K562 (cell line): ENCODE measurements around the gene CSRNP2. TPM values are rescaled to one million over a fixed set of nuclear protein-coding genes. Genes with fewer than 3 reads are reported as not detected.

Source experiments
- ATAC-seq: fragments of 200-7000 bp; cut with Tn5 transposase; 3 replicates; pipeline ENCODE4 v1.9.1; 2020; ENCODE audit warnings: moderate library complexity
- BruUV-seq: library from RNA; stranded (reverse); fragments of 400-500 nt; replicated peaks from 2 replicates; lab custom pipeline; 2021; lab: Mats Ljungman, UMichigan
- CTCF ChIA-PET: fragments of 300-600 bp; formaldehyde crosslinking; extraction: SDS; loops from one replicate; lab custom pipeline; 2021; ENCODE audit warnings: low intra/inter-chr PET ratio; lab: Yijun Ruan, JAX
- POLR2A ChIA-PET: fragments of 300-600, 350-650 bp; sonication (Branson Sonifier 250); formaldehyde crosslinking; extraction: SDS; loops from one replicate; lab custom pipeline; 2021; ENCODE audit warnings: antibody characterized with exemption, inconsistent platforms; lab: Yijun Ruan, JAX
- DNase-seq, 4 experiments: peaks; one replicate each; pipeline versions ENCODE4 v3.0.0 to v3.0.0-alpha.2; 2011 to 2018; ENCODE audit warnings: low spot score in 3 of 4, mixed read lengths in 3 of 4; ENCODE audit errors: extremely low read depth in 1 of 4
- FAIRE-seq: peaks from 2 replicates; lab custom pipeline; 2011; peaks lifted over from hg19 to GRCh38; lab: Jason Lieb, UNC
- H2AFZ ChIP-seq: 2 replicates; pipeline ENCODE4 v1.6.0; 2011; ENCODE audit warnings: low read depth, low read length, control low read depth, inconsistent platforms
- H3K27ac ChIP-seq: fragments of 200-600 bp; 3 replicates; pipeline ENCODE4 v1.8.0; 2011; ENCODE audit warnings: low read depth, mild to moderate bottlenecking, control low read depth, inconsistent platforms, low read length, moderate library complexity, mixed read lengths; ENCODE audit errors: extremely low read depth
- H3K27me3 ChIP-seq, 2 experiments: fragments of 300-600 bp in 1 of 2; 2 replicates in 1 of 2; 3 replicates in 1 of 2; pipeline versions ENCODE4 v1.6.0 to v1.8.0; 2011; ENCODE audit warnings: inconsistent platforms in 2 of 2, low read length in 2 of 2, mild to moderate bottlenecking in 1 of 2, mixed read lengths in 1 of 2, moderate library complexity in 1 of 2; ENCODE audit not compliant: control insufficient read depth in 2 of 2, insufficient read depth in 2 of 2
- H3K36me3 ChIP-seq: fragments of 300-600 bp; 3 replicates; pipeline ENCODE4 v1.8.0; 2011; ENCODE audit warnings: mild to moderate bottlenecking, low read length, inconsistent platforms; ENCODE audit not compliant: control insufficient read depth, insufficient read depth
- H3K4me1 ChIP-seq, 2 experiments: fragments of 200-600 bp in 1 of 2; replicated peaks in 1 of 2; 2 replicates in 1 of 2; 3 replicates in 1 of 2; pipeline versions ENCODE4 v1.5.1 to v1.8.0; 2011; ENCODE audit warnings: inconsistent platforms in 2 of 2, low read length in 2 of 2, mild to moderate bottlenecking in 1 of 2, mixed read lengths in 1 of 2, moderate library complexity in 1 of 2; ENCODE audit not compliant: control insufficient read depth in 2 of 2, insufficient read depth in 2 of 2
- H3K4me2 ChIP-seq: 2 replicates; pipeline ENCODE4 v1.6.1; 2011; ENCODE audit warnings: low read length, control low read depth, inconsistent platforms, mixed read lengths; ENCODE audit not compliant: insufficient read depth
- H3K4me3 ChIP-seq: fragments of 200-600 bp; sonication (generic), shearing (Covaris generic); 2 replicates; pipeline ENCODE4 v1.5.1; 2016; ENCODE audit warnings: control low read depth, inconsistent platforms
- H3K79me2 ChIP-seq: fragments of 200-600 bp; 3 replicates; pipeline ENCODE4 v1.8.0; 2011; ENCODE audit warnings: low read length, inconsistent platforms; ENCODE audit not compliant: control insufficient read depth, insufficient read depth
- H3K9ac ChIP-seq, 2 experiments: 2 replicates each; pipeline versions ENCODE4 v1.6.0 to v1.6.1; 2011; ENCODE audit warnings: low read depth in 2 of 2, low read length in 2 of 2, control low read depth in 1 of 2, inconsistent platforms in 1 of 2, mild to moderate bottlenecking in 1 of 2, mixed read lengths in 1 of 2; ENCODE audit not compliant: insufficient read depth in 1 of 2
- H3K9me1 ChIP-seq: one replicate; pipeline ENCODE4 v1.6.0; 2011; ENCODE audit warnings: inconsistent platforms, mild to moderate bottlenecking, low read length, moderate library complexity; ENCODE audit not compliant: control insufficient read depth, insufficient read depth
- H3K9me3 ChIP-seq: replicated peaks from 2 replicates; pipeline ENCODE4 v1.5.1; 2011; ENCODE audit warnings: low read depth, low read length, inconsistent platforms; ENCODE audit not compliant: control insufficient read depth, insufficient read depth
- H4K20me1 ChIP-seq: replicated peaks from 2 replicates; pipeline ENCODE4 v1.6.1; 2011; ENCODE audit warnings: low read length, inconsistent platforms, mixed read lengths; ENCODE audit not compliant: control insufficient read depth, insufficient read depth
- EHMT2 ChIP-seq: fragments of 450-650 bp; IDR thresholded peaks from 2 replicates; pipeline ENCODE4 v1.6.1; 2018; ENCODE audit warnings: antibody characterized with exemption
- KAT8 ChIP-seq: fragments of 450-650 bp; IDR thresholded peaks from 2 replicates; pipeline ENCODE4 v1.6.1; 2016; ENCODE audit warnings: low read depth, mild to moderate bottlenecking
- LARP7 ChIP-seq: fragments of 450-650 bp; IDR thresholded peaks from 2 replicates; pipeline ENCODE4 v1.6.1; 2016
- NUFIP1 ChIP-seq: fragments of 450-650 bp; IDR thresholded peaks from 2 replicates; pipeline ENCODE4 v1.6.1; 2018; ENCODE audit not compliant: partially characterized antibody
- SAFB2 ChIP-seq: fragments of 200-400 bp; formaldehyde crosslinking; IDR thresholded peaks from 2 replicates; pipeline ENCODE4 v1.6.1; 2018; ENCODE audit warnings: borderline replicate concordance, low read length, low read depth, moderate library complexity; ENCODE audit not compliant: severe bottlenecking
- SMARCA5 ChIP-seq: fragments of 450-650 bp; IDR thresholded peaks from 2 replicates; pipeline ENCODE4 v1.6.1; 2016
- U2AF1 ChIP-seq: fragments of 200-400 bp; formaldehyde crosslinking; optimal IDR thresholded peaks from 2 replicates; pipeline ENCODE3; 2017; ENCODE audit warnings: mild to moderate bottlenecking, low read depth, low read length, moderate library complexity
- WGBS: fragments of 100-300 bp; shearing (Covaris generic); methylation state at CpG from one replicate; pipeline ENCODE4 v1.1.6; 2016; ENCODE audit warnings: low coverage, mixed read lengths; ENCODE audit not compliant: insufficient coverage; ENCODE audit errors: missing lambda C conversion rate; 5-methylcytosine and 5-hydroxymethylcytosine counted together
- in situ Hi-C: fragments of 300-500 bp; cut with MboI; formaldehyde crosslinking; loops from 4 replicates; pipeline ENCODE4 v1.15.0; 2018; ENCODE audit warnings: inconsistent platforms, mixed read lengths
- intact Hi-C: fragments of 100-400 bp; cut with micrococcal nuclease; formaldehyde crosslinking; loops from 2 replicates; pipeline ENCODE4 v1.14.2; 2022
- polyA plus RNA-seq, 8 experiments: library from polyadenylated mRNA; depleted of rRNA in 4 of 8; stranded (reverse) in 5 of 8; unstranded in 3 of 8; fragments of >200 nt; fragmentation: Nextera tagmentation in 2 of 8; fragmentation: Illumina TruSeq in 1 of 8; extraction: Ambion mirVana in 2 of 8; extraction: Trizol in 1 of 8; gene quantifications; 2 replicates each; pipeline versions ENCODE4 v1.2.1 to v1.2.3, GENCODE V29; 2011 to 2014; ENCODE audit warnings: inconsistent platforms in 1 of 8, missing spikeins in 1 of 8
- total RNA-seq, 7 experiments: library from RNA; depleted of rRNA in 6 of 7; stranded (reverse); fragments of >200 nt in 6 of 7; fragmentation: Illumina TruSeq in 2 of 7; extraction: Trizol in 2 of 7; gene quantifications; 2 replicates each; pipeline versions ENCODE4 v1.2.1 to v1.2.3, GENCODE V29; 2011 to 2021; ENCODE audit warnings: low replicate concordance in 1 of 7
- TF ChIP-seq, protein P1 (sequence below): fragments of 200-800 bp; sonication (Bioruptor generic); IDR thresholded peaks from 2 replicates; pipeline ENCODE4 v1.6.1; 2016; ENCODE audit warnings: missing genetic modification characterization, missing compliant biosample characterization
- TF ChIP-seq, protein P2 (sequence below): fragments of 450-650 bp; formaldehyde crosslinking; IDR thresholded peaks from 2 replicates; pipeline ENCODE4 v1.4.0; 2022; ENCODE audit warnings: missing genetic modification characterization
- TF ChIP-seq, protein P3 (sequence below): sonication (generic); formaldehyde crosslinking; IDR thresholded peaks from 2 replicates; pipeline ENCODE4 v1.8.1; 2022; ENCODE audit warnings: missing genetic modification reagents
- TF ChIP-seq, protein P4 (sequence below): sonication (generic); formaldehyde crosslinking; IDR thresholded peaks from 2 replicates; pipeline ENCODE4 v1.8.1; 2023; ENCODE audit warnings: mild to moderate bottlenecking, missing genetic modification reagents, moderate library complexity

Gene CSRNP2
- total and polyA plus RNA-seq, 9 of the 15 experiments (the other 6 are each of a cell fraction or from before 2014, with no cell fraction given) = 1.6 to 13.9 (median 5.9) TPM

GRCh38 chr12:51085757-51086156 lies 2.4 kb upstream of the CSRNP2 start (continued):
- TF ChIP-seq, protein P1, sequence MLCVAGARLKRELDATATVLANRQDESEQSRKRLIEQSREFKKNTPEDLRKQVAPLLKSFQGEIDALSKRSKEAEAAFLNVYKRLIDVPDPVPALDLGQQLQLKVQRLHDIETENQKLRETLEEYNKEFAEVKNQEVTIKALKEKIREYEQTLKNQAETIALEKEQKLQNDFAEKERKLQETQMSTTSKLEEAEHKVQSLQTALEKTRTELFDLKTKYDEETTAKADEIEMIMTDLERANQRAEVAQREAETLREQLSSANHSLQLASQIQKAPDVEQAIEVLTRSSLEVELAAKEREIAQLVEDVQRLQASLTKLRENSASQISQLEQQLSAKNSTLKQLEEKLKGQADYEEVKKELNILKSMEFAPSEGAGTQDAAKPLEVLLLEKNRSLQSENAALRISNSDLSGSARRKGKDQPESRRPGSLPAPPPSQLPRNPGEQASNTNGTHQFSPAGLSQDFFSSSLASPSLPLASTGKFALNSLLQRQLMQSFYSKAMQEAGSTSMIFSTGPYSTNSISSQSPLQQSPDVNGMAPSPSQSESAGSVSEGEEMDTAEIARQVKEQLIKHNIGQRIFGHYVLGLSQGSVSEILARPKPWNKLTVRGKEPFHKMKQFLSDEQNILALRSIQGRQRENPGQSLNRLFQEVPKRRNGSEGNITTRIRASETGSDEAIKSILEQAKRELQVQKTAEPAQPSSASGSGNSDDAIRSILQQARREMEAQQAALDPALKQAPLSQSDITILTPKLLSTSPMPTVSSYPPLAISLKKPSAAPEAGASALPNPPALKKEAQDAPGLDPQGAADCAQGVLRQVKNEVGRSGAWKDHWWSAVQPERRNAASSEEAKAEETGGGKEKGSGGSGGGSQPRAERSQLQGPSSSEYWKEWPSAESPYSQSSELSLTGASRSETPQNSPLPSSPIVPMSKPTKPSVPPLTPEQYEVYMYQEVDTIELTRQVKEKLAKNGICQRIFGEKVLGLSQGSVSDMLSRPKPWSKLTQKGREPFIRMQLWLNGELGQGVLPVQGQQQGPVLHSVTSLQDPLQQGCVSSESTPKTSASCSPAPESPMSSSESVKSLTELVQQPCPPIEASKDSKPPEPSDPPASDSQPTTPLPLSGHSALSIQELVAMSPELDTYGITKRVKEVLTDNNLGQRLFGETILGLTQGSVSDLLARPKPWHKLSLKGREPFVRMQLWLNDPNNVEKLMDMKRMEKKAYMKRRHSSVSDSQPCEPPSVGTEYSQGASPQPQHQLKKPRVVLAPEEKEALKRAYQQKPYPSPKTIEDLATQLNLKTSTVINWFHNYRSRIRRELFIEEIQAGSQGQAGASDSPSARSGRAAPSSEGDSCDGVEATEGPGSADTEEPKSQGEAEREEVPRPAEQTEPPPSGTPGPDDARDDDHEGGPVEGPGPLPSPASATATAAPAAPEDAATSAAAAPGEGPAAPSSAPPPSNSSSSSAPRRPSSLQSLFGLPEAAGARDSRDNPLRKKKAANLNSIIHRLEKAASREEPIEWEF = no peak
- TF ChIP-seq U2AF1 = no peak

DNA sequence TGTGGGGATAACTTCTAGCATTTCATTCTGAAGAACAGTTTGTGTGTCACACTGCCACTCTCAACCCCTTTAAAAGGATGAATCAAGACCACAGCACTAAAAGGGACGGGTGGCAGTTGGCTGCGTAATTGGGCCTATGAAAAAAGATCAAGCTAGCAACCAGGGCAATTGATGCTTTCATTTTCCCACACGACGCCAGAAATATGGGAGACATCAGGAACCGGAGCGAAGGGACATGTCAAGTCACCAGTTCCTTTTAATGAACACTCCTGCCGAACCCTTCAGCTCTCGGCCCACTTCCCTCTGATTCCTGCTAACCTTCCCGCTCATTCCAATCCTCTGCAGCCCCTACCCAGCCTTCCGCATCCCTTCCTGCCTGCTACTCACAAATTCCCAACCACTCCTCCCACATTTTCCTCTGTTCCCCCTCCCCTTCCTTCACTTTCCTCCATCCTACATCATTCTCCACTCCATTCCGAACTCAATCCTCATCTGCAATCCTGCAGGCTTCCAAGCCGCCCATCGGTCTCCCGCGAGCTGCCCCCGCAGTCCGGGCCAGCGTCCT lies 753 bp downstream of the CSRNP2 start:
- in situ Hi-C loops = no loop called here
- H3K4me1 ChIP-seq = peaks cover 14 to 17% of the 10 kb centered on the region in 2 experiments; a peak in 3 of 5 replicates
- peak overlapping the region; percentile 94 for H3K4me2 ChIP-seq
- WGBS = 3% methylated on average over 18 of the region's 18 CpGs
- H3K9me3 ChIP-seq = no peaks in the 10 kb centered on the region
- H3K36me3 ChIP-seq = no peaks in the 10 kb centered on the region
- no peaks in the 10 kb centered on the region for H4K20me1 ChIP-seq
- ChIA-PET CTCF (no interaction called here), POLR2A (interaction anchor here (0.5 to 3.1 kb wide), 27 partner anchors 9 to 377 kb away, joined by 3 to 25 read pairs (median 6); partner anchors contain the start of genes POU6F1 and SLC11A2)
- H3K4me3 ChIP-seq = peak overlapping the region; percentile 99
- intact Hi-C loops = loop anchor here (1.0 to 2.0 kb wide), 2 partner anchors 34 to 134 kb away; partner anchors contain the start of gene LETMD1
- no peak for DNase-seq
- peak overlapping the region; percentile 66 to 96 for H3K9ac ChIP-seq
- no peak for ATAC-seq
- no peak for FAIRE-seq
- no peaks in the 10 kb centered on the region; a peak in 1 of 5 replicates for H3K27me3 ChIP-seq
- H3K79me2 ChIP-seq = peaks cover 20% of the 10 kb centered on the region
- TSS peak; percentile 73 for BruUV-seq
- H3K27ac ChIP-seq = peak overlapping the region; percentile 79
- peak overlapping the region; percentile 90 for H2AFZ ChIP-seq
- H3K9me1 ChIP-seq = no peaks in the 10 kb centered on the region
- TF ChIP-seq SMARCA5 = peak; percentile 75; the same call in 1 of the 2 replicates
- TF ChIP-seq, protein P2, sequence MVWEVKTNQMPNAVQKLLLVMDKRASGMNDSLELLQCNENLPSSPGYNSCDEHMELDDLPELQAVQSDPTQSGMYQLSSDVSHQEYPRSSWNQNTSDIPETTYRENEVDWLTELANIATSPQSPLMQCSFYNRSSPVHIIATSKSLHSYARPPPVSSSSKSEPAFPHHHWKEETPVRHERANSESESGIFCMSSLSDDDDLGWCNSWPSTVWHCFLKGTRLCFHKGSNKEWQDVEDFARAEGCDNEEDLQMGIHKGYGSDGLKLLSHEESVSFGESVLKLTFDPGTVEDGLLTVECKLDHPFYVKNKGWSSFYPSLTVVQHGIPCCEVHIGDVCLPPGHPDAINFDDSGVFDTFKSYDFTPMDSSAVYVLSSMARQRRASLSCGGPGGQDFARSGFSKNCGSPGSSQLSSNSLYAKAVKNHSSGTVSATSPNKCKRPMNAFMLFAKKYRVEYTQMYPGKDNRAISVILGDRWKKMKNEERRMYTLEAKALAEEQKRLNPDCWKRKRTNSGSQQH = peak; percentile 58; the same call in 1 of the 2 replicates
- TF ChIP-seq LARP7 = peak; percentile 80; the same call in 1 of the 2 replicates
- TF ChIP-seq EHMT2 = peak; percentile 38; the same call in 1 of the 2 replicates
- TF ChIP-seq NUFIP1 = no peak
- TF ChIP-seq, protein P3, sequence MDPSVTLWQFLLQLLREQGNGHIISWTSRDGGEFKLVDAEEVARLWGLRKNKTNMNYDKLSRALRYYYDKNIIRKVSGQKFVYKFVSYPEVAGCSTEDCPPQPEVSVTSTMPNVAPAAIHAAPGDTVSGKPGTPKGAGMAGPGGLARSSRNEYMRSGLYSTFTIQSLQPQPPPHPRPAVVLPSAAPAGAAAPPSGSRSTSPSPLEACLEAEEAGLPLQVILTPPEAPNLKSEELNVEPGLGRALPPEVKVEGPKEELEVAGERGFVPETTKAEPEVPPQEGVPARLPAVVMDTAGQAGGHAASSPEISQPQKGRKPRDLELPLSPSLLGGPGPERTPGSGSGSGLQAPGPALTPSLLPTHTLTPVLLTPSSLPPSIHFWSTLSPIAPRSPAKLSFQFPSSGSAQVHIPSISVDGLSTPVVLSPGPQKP (CRISPR knock-in tag) = no peak
- TF ChIP-seq, protein P4, sequence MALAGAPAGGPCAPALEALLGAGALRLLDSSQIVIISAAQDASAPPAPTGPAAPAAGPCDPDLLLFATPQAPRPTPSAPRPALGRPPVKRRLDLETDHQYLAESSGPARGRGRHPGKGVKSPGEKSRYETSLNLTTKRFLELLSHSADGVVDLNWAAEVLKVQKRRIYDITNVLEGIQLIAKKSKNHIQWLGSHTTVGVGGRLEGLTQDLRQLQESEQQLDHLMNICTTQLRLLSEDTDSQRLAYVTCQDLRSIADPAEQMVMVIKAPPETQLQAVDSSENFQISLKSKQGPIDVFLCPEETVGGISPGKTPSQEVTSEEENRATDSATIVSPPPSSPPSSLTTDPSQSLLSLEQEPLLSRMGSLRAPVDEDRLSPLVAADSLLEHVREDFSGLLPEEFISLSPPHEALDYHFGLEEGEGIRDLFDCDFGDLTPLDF = no peak
- no peak for TF ChIP-seq SAFB2
- TF ChIP-seq KAT8 = no peak
